ENCODE data around the gene TYW1B.
"Not testable (repeated sequence)": the region's sequence is repeated elsewhere in the genome, so short reads cannot be mapped to it uniquely, and the experiment has no call there.

Gene TYW1B

GRCh38 chr7:72753229-72753628, 74.8 kb downstream of the TYW1B start:
- not testable (repeated sequence) for DNase-seq (ENCODE audit: low spot score)

- no peak for DNase-seq (ENCODE audit: low spot score)
Measured at GRCh38 chr7:72751978-72752377, 76.0 kb downstream of the TYW1B start.

GRCh38 chr7:72751378-72751777, 76.6 kb downstream of the TYW1B start:
- no peak for DNase-seq (ENCODE audit: low spot score)

- DNase-seq (ENCODE audit: low spot score): not testable (repeated sequence)
Measured at GRCh38 chr7:72748649-72749048, 79.4 kb downstream of the TYW1B start.

- not testable (repeated sequence) for DNase-seq (ENCODE audit: low spot score)
Measured at GRCh38 chr7:72744244-72744926, 83.6 kb downstream of the TYW1B start.

GRCh38 chr7:72743801-72744200, 84.2 kb downstream of the TYW1B start:
- not testable (repeated sequence) for DNase-seq (ENCODE audit: low spot score)

GRCh38 chr7:72739716-72740115, 88.3 kb downstream of the TYW1B start:
- not testable (repeated sequence) for DNase-seq (ENCODE audit: low spot score)

GRCh38 chr7:72735855-72736254, 92.1 kb downstream of the TYW1B start:
- DNase-seq (ENCODE audit: low spot score): not testable (repeated sequence)

GRCh38 chr7:72730815-72731214, 97.2 kb downstream of the TYW1B start:
- not testable (repeated sequence) for DNase-seq (ENCODE audit: low spot score)

GRCh38 chr7:72730384-72730783, 97.6 kb downstream of the TYW1B start:
- not testable (repeated sequence) for DNase-seq (ENCODE audit: low spot score)

GRCh38 chr7:72729130-72729529, 98.9 kb downstream of the TYW1B start:
- not testable (repeated sequence) for DNase-seq (ENCODE audit: low spot score)

GRCh38 chr7:72722694-72723093, 105.3 kb downstream of the TYW1B start:
- DNase-seq (ENCODE audit: low spot score): not testable (repeated sequence)

GRCh38 chr7:72720890-72721289, 107.1 kb downstream of the TYW1B start:
- DNase-seq (ENCODE audit: low spot score): not testable (repeated sequence)

- DNase-seq (ENCODE audit: low spot score): not testable (repeated sequence)
Measured at GRCh38 chr7:72717252-72717774, 110.7 kb downstream of the TYW1B start.

GRCh38 chr7:72711927-72712326, 116.1 kb downstream of the TYW1B start:
- DNase-seq (ENCODE audit: low spot score): not testable (repeated sequence)

- DNase-seq (ENCODE audit: low spot score): peak; percentile 11
Measured at GRCh38 chr7:72710983-72711382, 117.0 kb downstream of the TYW1B start.

GRCh38 chr7:72709909-72710308, 118.1 kb downstream of the TYW1B start:
- DNase-seq (ENCODE audit: low spot score): no peak

GRCh38 chr7:72708371-72709050, 119.5 kb downstream of the TYW1B start:
- DNase-seq (ENCODE audit: low spot score): not testable (repeated sequence)

GRCh38 chr7:72706521-72706920, 121.5 kb downstream of the TYW1B start:
- no peak for DNase-seq (ENCODE audit: low spot score)

- not testable (repeated sequence) for DNase-seq (ENCODE audit: low spot score)
Measured at GRCh38 chr7:72705693-72706092, 122.3 kb downstream of the TYW1B start.

- DNase-seq (ENCODE audit: low spot score): no peak
Measured at GRCh38 chr7:72704894-72705293, 123.1 kb downstream of the TYW1B start.

GRCh38 chr7:72700548-72700947, 127.5 kb downstream of the TYW1B start:
- DNase-seq (ENCODE audit: low spot score): not testable (repeated sequence)

- DNase-seq (ENCODE audit: low spot score): not testable (repeated sequence)
Measured at GRCh38 chr7:72697066-72697465, 130.9 kb downstream of the TYW1B start.

All from hematopoietic multipotent progenitor cell treated with erythropoietin and hydrocortisone succinate and interleukin-3 and kit ligand, for 15 days (in vitro differentiated cells).